Measurements from ENCODE around the gene FLT3LG. TPM values are rescaled to one million over a fixed set of nuclear protein-coding genes. Genes with fewer than 3 reads are reported as not detected.

Gene FLT3LG
- total and polyA plus RNA-seq, 9 of the 15 experiments (the other 6 are each of a cell fraction or from before 2014, with no cell fraction given), result 0.31 to 6.4 (median 1.1) TPM

DNA sequence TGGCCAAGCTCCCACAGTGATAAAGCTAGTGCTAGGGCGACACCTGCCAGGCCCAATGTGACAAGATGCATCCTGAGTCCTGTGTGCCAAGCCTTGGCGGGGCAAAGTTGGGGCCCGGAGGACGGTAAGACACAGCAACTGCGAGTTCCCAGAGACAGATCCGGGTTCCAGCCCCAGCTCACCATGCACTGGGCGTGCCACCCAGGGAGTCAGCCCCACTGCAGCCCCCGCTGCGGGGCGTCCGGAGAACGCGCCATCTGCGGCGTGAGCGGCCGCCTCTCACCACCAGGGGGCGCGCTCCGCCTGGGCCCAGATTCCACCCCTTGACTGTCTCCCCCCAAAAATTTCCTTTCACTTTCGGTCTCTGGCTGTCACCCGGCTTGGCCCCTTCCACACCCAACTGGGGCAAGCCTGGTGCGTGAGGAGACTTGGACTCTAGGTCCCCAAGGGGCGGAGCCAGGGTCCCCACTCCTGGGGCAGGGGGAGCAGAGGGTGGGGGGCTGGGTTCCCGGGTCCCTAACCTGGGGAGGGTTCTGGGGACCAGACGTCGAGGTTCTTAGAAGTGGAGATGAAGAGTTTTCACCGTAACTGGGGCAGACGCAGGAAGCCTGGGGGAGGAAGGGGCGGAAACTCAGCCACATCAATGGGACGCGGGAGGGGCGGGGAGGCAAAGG is at the start of gene FLT3LG (continued):
- TF ChIP-seq ZC3H8 (IDR thresholded peaks at IDR 0.05), result no peak
- TF ChIP-seq SFPQ (IDR thresholded peaks at IDR 0.05; ENCODE audit: low read depth, low read length), result no peak
- no peak for TF ChIP-seq ZNF699 (CRISPR knock-in tag; IDR thresholded peaks at IDR 0.05; ENCODE audit: insufficient replicate concordance)
- TF ChIP-seq ZNF23 (CRISPR knock-in tag; IDR thresholded peaks at IDR 0.05), result no peak
- TF ChIP-seq, protein P1, sequence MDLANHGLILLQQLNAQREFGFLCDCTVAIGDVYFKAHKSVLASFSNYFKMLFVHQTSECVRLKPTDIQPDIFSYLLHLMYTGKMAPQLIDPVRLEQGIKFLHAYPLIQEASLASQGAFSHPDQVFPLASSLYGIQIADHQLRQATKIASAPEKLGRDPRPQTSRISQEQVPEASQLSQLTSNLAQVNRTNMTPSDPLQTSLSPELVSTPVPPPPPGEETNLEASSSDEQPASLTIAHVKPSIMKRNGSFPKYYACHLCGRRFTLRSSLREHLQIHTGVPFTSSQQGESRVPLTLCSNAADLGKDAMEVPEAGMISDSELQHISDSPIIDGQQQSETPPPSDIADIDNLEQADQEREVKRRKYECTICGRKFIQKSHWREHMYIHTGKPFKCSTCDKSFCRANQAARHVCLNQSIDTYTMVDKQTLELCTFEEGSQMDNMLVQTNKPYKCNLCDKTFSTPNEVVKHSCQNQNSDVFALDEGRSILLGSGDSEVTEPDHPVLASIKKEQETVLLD (IDR thresholded peaks at IDR 0.05), result no peak
- TF ChIP-seq ZNF197 (CRISPR knock-in tag; IDR thresholded peaks at IDR 0.05; ENCODE audit: low read depth), result no peak
- peak; percentile 75 for TF ChIP-seq KAT2B (IDR thresholded peaks at IDR 0.05; ENCODE audit: low read depth, low read length)
- no peak for TF ChIP-seq ERF (CRISPR knock-in tag; IDR thresholded peaks at IDR 0.05)
- TF ChIP-seq POLR2B (IDR thresholded peaks at IDR 0.05; ENCODE audit: low read depth, partially characterized antibody), result no peak
- TF ChIP-seq ZNF695 (CRISPR knock-in tag; IDR thresholded peaks at IDR 0.05), result no peak
- no peak for TF ChIP-seq PHTF2 (CRISPR knock-in tag; IDR thresholded peaks at IDR 0.05)
- TF ChIP-seq POLR2G (IDR thresholded peaks at IDR 0.05; ENCODE audit: low read depth, low read length), result peak; percentile 68; the same call in 1 of the 2 replicates
- peak; percentile 46; the same call in 1 of the 2 replicates for TF ChIP-seq NKRF (IDR thresholded peaks at IDR 0.05; ENCODE audit: borderline replicate concordance)
- TF ChIP-seq XRCC3 (IDR thresholded peaks at IDR 0.05), result no peak
- no peak for TF ChIP-seq RBM22 (IDR thresholded peaks at IDR 0.05; ENCODE audit: low read depth, low read length, poor library complexity, severe bottlenecking)
- TF ChIP-seq, protein P2, sequence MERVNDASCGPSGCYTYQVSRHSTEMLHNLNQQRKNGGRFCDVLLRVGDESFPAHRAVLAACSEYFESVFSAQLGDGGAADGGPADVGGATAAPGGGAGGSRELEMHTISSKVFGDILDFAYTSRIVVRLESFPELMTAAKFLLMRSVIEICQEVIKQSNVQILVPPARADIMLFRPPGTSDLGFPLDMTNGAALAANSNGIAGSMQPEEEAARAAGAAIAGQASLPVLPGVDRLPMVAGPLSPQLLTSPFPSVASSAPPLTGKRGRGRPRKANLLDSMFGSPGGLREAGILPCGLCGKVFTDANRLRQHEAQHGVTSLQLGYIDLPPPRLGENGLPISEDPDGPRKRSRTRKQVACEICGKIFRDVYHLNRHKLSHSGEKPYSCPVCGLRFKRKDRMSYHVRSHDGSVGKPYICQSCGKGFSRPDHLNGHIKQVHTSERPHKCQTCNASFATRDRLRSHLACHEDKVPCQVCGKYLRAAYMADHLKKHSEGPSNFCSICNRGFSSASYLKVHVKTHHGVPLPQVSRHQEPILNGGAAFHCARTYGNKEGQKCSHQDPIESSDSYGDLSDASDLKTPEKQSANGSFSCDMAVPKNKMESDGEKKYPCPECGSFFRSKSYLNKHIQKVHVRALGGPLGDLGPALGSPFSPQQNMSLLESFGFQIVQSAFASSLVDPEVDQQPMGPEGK (CRISPR knock-in tag; IDR thresholded peaks at IDR 0.05; ENCODE audit: borderline replicate concordance), result no peak
